Chondrocyte (in vitro differentiated cells): Measurements from ENCODE around the gene ADGRD1. TPM values are rescaled to one million over a fixed set of nuclear protein-coding genes. Genes with fewer than 3 reads are reported as not detected.

Experiments
- DNase-seq: peaks from one replicate; pipeline ENCODE4 v3.0.0; 2021; ENCODE audit warnings: mixed read lengths, low spot score
- H3K27ac Mint-ChIP-seq: one replicate; pipeline ENCODE4 v1.8.0; 2021; ENCODE audit warnings: mild to moderate bottlenecking, moderate library complexity, mixed read lengths; ENCODE audit not compliant: unreplicated experiment
- H3K27me3 Mint-ChIP-seq: 2 replicates; pipeline ENCODE4 v1.8.0; 2021; ENCODE audit warnings: low read depth, mixed read lengths
- H3K36me3 Mint-ChIP-seq: 2 replicates; pipeline ENCODE4 v1.8.0; 2021; ENCODE audit warnings: low read depth, mixed read lengths
- H3K4me1 Mint-ChIP-seq: 2 replicates; pipeline ENCODE4 v1.8.0; 2021; ENCODE audit warnings: low read depth, mild to moderate bottlenecking, mixed read lengths
- H3K4me3 Mint-ChIP-seq: one replicate; pipeline ENCODE4 v1.8.0; 2021; ENCODE audit warnings: mild to moderate bottlenecking, moderate library complexity, mixed read lengths; ENCODE audit not compliant: unreplicated experiment
- H3K9me3 Mint-ChIP-seq: 2 replicates; pipeline ENCODE4 v1.8.0; 2021; ENCODE audit warnings: low read depth, mixed read lengths
- CTCF ChIP-seq: fragments of 200-600 bp; sonication (generic); IDR thresholded peaks from 2 replicates; pipeline ENCODE4 v1.5.0; 2021; ENCODE audit warnings: antibody characterized with exemption, mild to moderate bottlenecking, moderate library complexity
- total RNA-seq: library from RNA; stranded (reverse); gene quantifications from 3 replicates; pipeline ENCODE4 v1.2.1, GENCODE V29; 2021

The ADGRD1 gene
- total RNA-seq, 1 donor from 2014 or later = 4.7 TPM

- H3K4me1 Mint-ChIP-seq = peaks cover 2% of the 10 kb centered on the region
- H3K36me3 Mint-ChIP-seq = no peaks in the 10 kb centered on the region
- H3K9me3 Mint-ChIP-seq = no peaks in the 10 kb centered on the region
- H3K4me3 Mint-ChIP-seq = no peak overlapping the region
- no peak for TF ChIP-seq CTCF
- no peak for DNase-seq
- H3K27me3 Mint-ChIP-seq = peaks cover 18% of the 10 kb centered on the region
- H3K27ac Mint-ChIP-seq = no peak overlapping the region
These were observed 84.5 kb downstream of the ADGRD1 start for GRCh38 chr12:131038159-131038558.

- DNase-seq = no peak
- Mint-ChIP-seq H3K27ac (no peak overlapping the region), H3K4me1 (peaks cover 2% of the 10 kb centered on the region)
These were observed 85.5 kb downstream of the ADGRD1 start for GRCh38 chr12:131038961-131039950.

GRCh38 chr12:131040491-131040890, 86.8 kb downstream of the ADGRD1 start:
- Mint-ChIP-seq H3K4me3 (no peak overlapping the region), H3K4me1 (no peaks in the 10 kb centered on the region), H3K27me3 (peaks cover 17% of the 10 kb centered on the region), H3K36me3 (no peaks in the 10 kb centered on the region), H3K27ac (no peak overlapping the region), H3K9me3 (no peaks in the 10 kb centered on the region)
- no peak for DNase-seq
- TF ChIP-seq CTCF = no peak

More at GRCh38 chr12:131038961-131039950, 85.5 kb downstream of the ADGRD1 start:
- no peak overlapping the region for H3K4me3 Mint-ChIP-seq
- TF ChIP-seq CTCF = no peak
- peaks cover 20% of the 10 kb centered on the region for H3K27me3 Mint-ChIP-seq
- H3K36me3 Mint-ChIP-seq = no peaks in the 10 kb centered on the region
- H3K9me3 Mint-ChIP-seq = no peaks in the 10 kb centered on the region

- Mint-ChIP-seq H3K27me3 (peaks cover 17% of the 10 kb centered on the region), H3K27ac (no peak overlapping the region), H3K4me3 (no peak overlapping the region), H3K4me1 (no peaks in the 10 kb centered on the region), H3K9me3 (no peaks in the 10 kb centered on the region), H3K36me3 (no peaks in the 10 kb centered on the region)
- TF ChIP-seq CTCF = no peak
- DNase-seq = no peak
These were observed 87.7 kb downstream of the ADGRD1 start for GRCh38 chr12:131041216-131041967.
